Lower leg skin (tissue), 3 donors: ENCODE results near the gene ZRANB1.

Experiments used
- CTCF ChIP-seq, 3 donors: fragments of 450-650 bp; IDR thresholded peaks; one replicate each; pipeline ENCODE4 v1.5.1; 2016; ENCODE audit warnings: antibody characterized with exemption in 3 of 3, mild to moderate bottlenecking in 3 of 3, moderate library complexity in 2 of 3
- POLR2A ChIP-seq, 2 donors: fragments of 450-650 bp; IDR thresholded peaks; one replicate each; pipeline ENCODE4 v1.6.1; 2016 to 2017; ENCODE audit warnings: antibody characterized with exemption in 2 of 2, mild to moderate bottlenecking in 1 of 2, moderate library complexity in 1 of 2

- TF ChIP-seq CTCF (IDR thresholded peaks at IDR 0.05) (no peak), POLR2A (IDR thresholded peaks at IDR 0.05) (no peak)
Measured at GRCh38 chr10:125026036-125026931, 84.4 kb downstream of the ZRANB1 start.
